SK-N-SH treated with all-trans-retinoic acid at 6 μM for 48 hours (cell line): Measurements from ENCODE around the gene TAF7L.

Source experiments
- ATAC-seq: fragments of 200-7000 bp; cut with Tn5 transposase; 3 replicates; pipeline ENCODE4 v1.9.1; 2020; ENCODE audit warnings: mild to moderate bottlenecking, moderate library complexity
- CREB5 ChIP-seq: fragments of 250-450 bp; sonication (Bioruptor Pico); IDR thresholded peaks from 2 replicates; pipeline ENCODE4 v1.5.1; 2020; ENCODE audit warnings: low read depth, mild to moderate bottlenecking, moderate library complexity
- CSDC2 ChIP-seq: fragments of 250-450 bp; sonication (Bioruptor Pico); IDR thresholded peaks from 2 replicates; pipeline ENCODE4 v1.5.0; 2020; ENCODE audit warnings: mild to moderate bottlenecking, moderate library complexity
- GLIS3 ChIP-seq: fragments of 250-450 bp; sonication (Bioruptor Pico); IDR thresholded peaks from 2 replicates; pipeline ENCODE4 v1.5.0; 2020; ENCODE audit warnings: mild to moderate bottlenecking, moderate library complexity
- OSR1 ChIP-seq: fragments of 250-450 bp; sonication (Bioruptor Pico); IDR thresholded peaks from 2 replicates; pipeline ENCODE4 v1.8.0; 2022; ENCODE audit warnings: moderate library complexity, mild to moderate bottlenecking, inconsistent platforms
- PATZ1 ChIP-seq: fragments of 250-450 bp; sonication (Bioruptor Pico); IDR thresholded peaks from 2 replicates; pipeline ENCODE4 v1.8.0; 2020; ENCODE audit warnings: mild to moderate bottlenecking, moderate library complexity, borderline replicate concordance
- PPARA ChIP-seq: fragments of 250-450 bp; sonication (Bioruptor Pico); IDR thresholded peaks from 2 replicates; pipeline ENCODE4 v1.5.0; 2020; ENCODE audit warnings: mild to moderate bottlenecking, borderline replicate concordance
- RARB ChIP-seq: fragments of 250-450 bp; sonication (Bioruptor Pico); IDR thresholded peaks from 2 replicates; pipeline ENCODE4 v1.8.0; 2021; ENCODE audit warnings: mild to moderate bottlenecking, moderate library complexity
- TCF4 ChIP-seq: fragments of 250-450 bp; sonication (Bioruptor Pico); IDR thresholded peaks from 2 replicates; pipeline ENCODE4 v1.8.0; 2021; ENCODE audit warnings: mild to moderate bottlenecking, moderate library complexity, borderline replicate concordance
- TOX ChIP-seq: fragments of 250-450 bp; sonication (Bioruptor Pico); IDR thresholded peaks from 2 replicates; pipeline ENCODE4 v1.8.0; 2021; ENCODE audit warnings: mild to moderate bottlenecking, moderate library complexity, borderline replicate concordance
- TSHZ2 ChIP-seq: fragments of 250-450 bp; sonication (Bioruptor Pico); IDR thresholded peaks from 2 replicates; pipeline ENCODE4 v1.5.0; 2020; ENCODE audit warnings: mild to moderate bottlenecking, moderate library complexity
- ZC3H10 ChIP-seq: fragments of 250-450 bp; sonication (Bioruptor Pico); IDR thresholded peaks from 2 replicates; pipeline ENCODE4 v1.5.1; 2021; ENCODE audit warnings: mild to moderate bottlenecking, moderate library complexity
- ZFP30 ChIP-seq: fragments of 450-650 bp; formaldehyde crosslinking; IDR thresholded peaks from 2 replicates; pipeline ENCODE4 v1.5.0; 2022; ENCODE audit warnings: mild to moderate bottlenecking, moderate library complexity
- ZNF565 ChIP-seq: fragments of 450-650 bp; formaldehyde crosslinking; conservative IDR thresholded peaks from 2 replicates; pipeline ENCODE4 v1.5.0; 2020; ENCODE audit warnings: low read depth, mild to moderate bottlenecking, moderate library complexity
- ZNF70 ChIP-seq: fragments of 450-650 bp; formaldehyde crosslinking; IDR thresholded peaks from 2 replicates; pipeline ENCODE4 v1.5.0; 2020; ENCODE audit warnings: mild to moderate bottlenecking, moderate library complexity
- ZNF8 ChIP-seq: fragments of 450-650 bp; formaldehyde crosslinking; IDR thresholded peaks from 2 replicates; pipeline ENCODE4 v1.5.0; 2020; ENCODE audit warnings: mild to moderate bottlenecking, moderate library complexity
- TF ChIP-seq, protein P1 (sequence below): fragments of 250-450 bp; sonication (Bioruptor Pico); IDR thresholded peaks from 2 replicates; pipeline ENCODE4 v1.8.0; 2021; ENCODE audit warnings: low read depth, mild to moderate bottlenecking, moderate library complexity, borderline replicate concordance
- TF ChIP-seq, protein P2 (sequence below): fragments of 250-450 bp; sonication (Bioruptor Pico); IDR thresholded peaks from 2 replicates; pipeline ENCODE4 v1.5.1; 2021; ENCODE audit warnings: mild to moderate bottlenecking, moderate library complexity

The TAF7L gene

GRCh38 chrX:101258259-101258581, 32.9 kb downstream of the TAF7L start:
- no peak for ATAC-seq
- TF ChIP-seq ZFP30 (CRISPR knock-in tag) (no peak), ZNF565 (no peak), PATZ1 (CRISPR knock-in tag) (no peak), TOX (CRISPR knock-in tag) (no peak), OSR1 (no peak), ZNF70 (CRISPR knock-in tag) (no peak)
- TF ChIP-seq, protein P1, sequence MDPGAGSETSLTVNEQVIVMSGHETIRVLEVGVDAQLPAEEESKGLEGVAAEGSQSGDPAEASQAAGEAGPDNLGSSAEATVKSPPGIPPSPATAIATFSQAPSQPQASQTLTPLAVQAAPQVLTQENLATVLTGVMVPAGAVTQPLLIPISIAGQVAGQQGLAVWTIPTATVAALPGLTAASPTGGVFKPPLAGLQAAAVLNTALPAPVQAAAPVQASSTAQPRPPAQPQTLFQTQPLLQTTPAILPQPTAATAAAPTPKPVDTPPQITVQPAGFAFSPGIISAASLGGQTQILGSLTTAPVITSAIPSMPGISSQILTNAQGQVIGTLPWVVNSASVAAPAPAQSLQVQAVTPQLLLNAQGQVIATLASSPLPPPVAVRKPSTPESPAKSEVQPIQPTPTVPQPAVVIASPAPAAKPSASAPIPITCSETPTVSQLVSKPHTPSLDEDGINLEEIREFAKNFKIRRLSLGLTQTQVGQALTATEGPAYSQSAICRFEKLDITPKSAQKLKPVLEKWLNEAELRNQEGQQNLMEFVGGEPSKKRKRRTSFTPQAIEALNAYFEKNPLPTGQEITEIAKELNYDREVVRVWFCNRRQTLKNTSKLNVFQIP = no peak
- TF ChIP-seq, protein P2, sequence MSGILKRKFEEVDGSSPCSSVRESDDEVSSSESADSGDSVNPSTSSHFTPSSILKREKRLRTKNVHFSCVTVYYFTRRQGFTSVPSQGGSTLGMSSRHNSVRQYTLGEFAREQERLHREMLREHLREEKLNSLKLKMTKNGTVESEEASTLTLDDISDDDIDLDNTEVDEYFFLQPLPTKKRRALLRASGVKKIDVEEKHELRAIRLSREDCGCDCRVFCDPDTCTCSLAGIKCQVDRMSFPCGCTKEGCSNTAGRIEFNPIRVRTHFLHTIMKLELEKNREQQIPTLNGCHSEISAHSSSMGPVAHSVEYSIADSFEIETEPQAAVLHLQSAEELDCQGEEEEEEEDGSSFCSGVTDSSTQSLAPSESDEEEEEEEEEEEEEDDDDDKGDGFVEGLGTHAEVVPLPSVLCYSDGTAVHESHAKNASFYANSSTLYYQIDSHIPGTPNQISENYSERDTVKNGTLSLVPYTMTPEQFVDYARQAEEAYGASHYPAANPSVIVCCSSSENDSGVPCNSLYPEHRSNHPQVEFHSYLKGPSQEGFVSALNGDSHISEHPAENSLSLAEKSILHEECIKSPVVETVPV (CRISPR knock-in tag) = no peak

DNA sequence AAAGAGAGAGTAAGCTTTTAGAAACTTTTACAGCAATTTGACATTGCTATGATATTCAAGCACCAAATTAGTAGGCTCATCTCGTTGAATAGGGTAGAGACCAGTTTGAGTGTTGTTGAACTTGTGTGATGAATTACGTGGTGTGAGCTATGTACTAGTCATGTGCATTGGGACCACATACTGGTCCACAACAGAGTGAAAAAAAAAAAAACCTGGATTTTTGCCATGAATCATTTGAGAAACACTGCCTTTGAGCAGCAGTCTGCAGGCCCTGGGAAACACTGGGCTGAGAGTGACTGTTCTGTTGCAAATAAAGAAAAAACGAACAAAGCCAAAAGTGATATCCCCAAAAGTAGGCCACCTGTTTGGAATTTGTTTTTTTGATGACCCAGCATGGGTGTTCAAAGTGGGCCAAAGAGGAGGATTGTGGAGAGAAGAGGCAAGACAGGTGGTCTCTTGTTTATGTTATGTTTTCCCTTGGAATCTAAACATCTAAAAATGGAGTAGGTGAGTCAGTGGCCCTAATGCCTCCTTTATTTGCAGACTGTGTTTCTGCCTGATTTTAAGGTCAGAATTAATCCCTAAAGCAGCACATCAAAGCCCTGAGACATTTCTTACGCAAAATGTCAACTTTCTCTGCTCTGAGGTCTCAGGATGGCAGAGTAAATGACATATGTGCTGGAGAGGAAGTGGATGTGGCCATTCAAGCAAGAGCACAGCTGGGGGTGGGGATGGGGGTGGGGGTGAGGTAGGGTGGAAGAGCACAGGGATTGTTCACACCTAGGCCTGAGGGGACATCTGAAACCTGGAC, 33.5 kb downstream of the TAF7L start:
- no peak for ATAC-seq
- TF ChIP-seq ZNF8 (CRISPR knock-in tag) = no peak
- TF ChIP-seq, protein P2 (CRISPR knock-in tag) = no peak
- TF ChIP-seq ZNF565 = no peak
- TF ChIP-seq CREB5 (CRISPR knock-in tag) = no peak
- TF ChIP-seq CSDC2 (CRISPR knock-in tag) = no peak
- TF ChIP-seq OSR1 = no peak
- TF ChIP-seq ZNF70 (CRISPR knock-in tag) = no peak
- TF ChIP-seq, protein P1 = no peak
- no peak for TF ChIP-seq ZFP30 (CRISPR knock-in tag)
- no peak for TF ChIP-seq ZC3H10 (CRISPR knock-in tag)
- TF ChIP-seq TCF4 = no peak
- TF ChIP-seq PPARA (CRISPR knock-in tag) = no peak
- no peak for TF ChIP-seq TSHZ2 (CRISPR knock-in tag)
- no peak for TF ChIP-seq GLIS3 (CRISPR knock-in tag)
- TF ChIP-seq, all 23 proteins: peak for 0

DNA sequence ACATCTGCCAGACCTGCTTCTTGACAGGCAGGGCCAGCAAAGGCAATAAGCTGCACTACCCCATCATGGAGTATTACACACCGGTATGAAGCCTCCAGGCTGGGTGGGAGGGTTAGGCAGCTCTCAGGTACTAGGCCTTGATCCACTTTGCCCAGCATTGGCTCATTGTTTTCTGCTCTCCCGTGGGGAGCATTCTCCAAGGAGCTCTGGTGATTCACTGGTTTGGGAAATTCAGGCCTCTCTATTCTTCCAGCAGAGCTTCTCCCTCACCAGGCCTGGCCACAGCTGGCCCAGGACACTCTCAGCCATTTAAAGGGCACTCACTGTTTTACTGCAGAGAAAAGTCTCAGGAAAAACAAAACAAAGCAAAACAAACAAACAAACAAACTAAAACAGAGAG, 38.5 kb downstream of the TAF7L start:
- no peak for ATAC-seq
- TF ChIP-seq ZFP30 (CRISPR knock-in tag) = no peak
- no peak for TF ChIP-seq RARB (CRISPR knock-in tag)
- no peak for TF ChIP-seq CREB5 (CRISPR knock-in tag)
- TF ChIP-seq ZC3H10 (CRISPR knock-in tag) = no peak
- no peak for TF ChIP-seq TCF4
- TF ChIP-seq PPARA (CRISPR knock-in tag) = no peak
- TF ChIP-seq GLIS3 (CRISPR knock-in tag) = no peak
- TF ChIP-seq TOX (CRISPR knock-in tag) = no peak
- TF ChIP-seq TSHZ2 (CRISPR knock-in tag) = no peak
- TF ChIP-seq OSR1 = no peak
